Measurements from ENCODE around the gene PORCN. TPM values are rescaled to one million over a fixed set of nuclear protein-coding genes. Genes with fewer than 3 reads are reported as not detected.

PORCN gene
- total RNA-seq, 1 experiment from 2014 or later: 12.6 TPM

DNA sequence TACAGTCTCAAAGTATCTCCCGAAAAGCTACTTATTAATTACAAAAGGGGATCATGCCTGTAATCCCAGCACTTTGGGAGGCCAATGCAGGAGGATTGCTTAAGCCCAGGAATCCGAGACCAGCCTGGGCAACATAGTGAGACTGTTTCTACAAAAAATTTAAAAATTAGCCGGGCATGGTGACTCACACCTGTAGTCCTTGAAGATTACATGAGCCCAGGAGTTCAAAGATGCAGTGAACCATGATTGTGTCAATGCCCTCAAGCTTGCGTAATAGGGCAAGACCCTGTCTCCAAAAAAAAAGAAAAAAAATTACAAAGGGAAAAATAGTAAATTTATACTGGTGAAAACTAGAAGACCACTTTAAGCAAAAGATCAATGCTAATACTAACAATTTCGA is 3.3 kb upstream of the PORCN start:
- Histone ChIP-seq H2BK5ac (ENCODE audit: insufficient read length, low read length) (no peak overlapping the region), H4K20me1 (ENCODE audit: control insufficient read depth, insufficient read depth, insufficient read length) (no peaks in the 10 kb centered on the region), H4K5ac (ENCODE audit: insufficient read length, low read depth, low read length) (no peak overlapping the region), H3T11ph (ENCODE audit: low read length) (no peak overlapping the region), H3K4me1 (ENCODE audit: insufficient read depth, low read length) (no peaks in the 10 kb centered on the region), H2BK120ac (ENCODE audit: low read depth, low read length, poor library complexity, severe bottlenecking) (no peak overlapping the region), H3K79me2 (ENCODE audit: insufficient read depth, low read length) (no peaks in the 10 kb centered on the region), H2AK5ac (ENCODE audit: insufficient read length, low read length) (no peak overlapping the region), H3K27ac (ENCODE audit: insufficient read length, low read depth, low read length) (no peak overlapping the region), H3K56ac (ENCODE audit: insufficient read length, low read depth, low read length) (no peak overlapping the region), H3K9me3 (ENCODE audit: control insufficient read depth, low read depth, low read length) (peaks cover 26% of the 10 kb centered on the region), H3K18ac (ENCODE audit: insufficient read length, low read depth, low read length) (no peak overlapping the region), H3K4me2 (ENCODE audit: insufficient read depth, insufficient read length, low read length) (no peak overlapping the region), H3K79me1 (ENCODE audit: insufficient read depth, low read depth, low read length, poor library complexity, severe bottlenecking) (no peaks in the 10 kb centered on the region), H4K91ac (ENCODE audit: insufficient read length, low read depth, low read length) (no peak overlapping the region), H2BK20ac (ENCODE audit: low read depth, low read length, poor library complexity, severe bottlenecking) (no peak overlapping the region), H2BK15ac (ENCODE audit: low read depth, low read length) (no peak overlapping the region), H3K9ac (ENCODE audit: extremely low read depth, insufficient read length, low read length) (no peak overlapping the region), H3K14ac (ENCODE audit: insufficient read depth, low read length) (no peak overlapping the region), H3K23me2 (ENCODE audit: insufficient read length, low read depth, low read length, poor library complexity, severe bottlenecking) (peaks cover 5% of the 10 kb centered on the region), H3K4ac (ENCODE audit: low read depth, low read length) (no peak overlapping the region), H3K23ac (ENCODE audit: insufficient read length, low read depth, low read length) (no peak overlapping the region), H2AFZ (ENCODE audit: low read length) (no peak overlapping the region), H2BK12ac (ENCODE audit: insufficient read length, low read depth, low read length) (no peak overlapping the region), H4K8ac (replicated peaks; ENCODE audit: insufficient read length, low read depth, low read length) (no peak overlapping the region), H3K27me3 (ENCODE audit: insufficient read depth, low read length) (no peaks in the 10 kb centered on the region)
- Mint-ChIP-seq H3K4me3 (no peak overlapping the region), H3K9me3 (peaks cover 67 to 69% of the 10 kb centered on the region in 2 experiments), H3K27me3 (ENCODE audit: low read depth) (peaks cover 4% of the 10 kb centered on the region; the same call in 1 of the 2 replicates), H3K4me1 (peaks cover 3 to 8% of the 10 kb centered on the region in 2 experiments; a peak in 3 of 4 replicates), H3K36me3 (ENCODE audit: insufficient read depth in 1 of 3, low read depth in 3 of 3) (peaks cover 0 to 9% (median 5%) of the 10 kb centered on the region in 3 experiments; a peak in 5 of 7 replicates), H3K27ac (no peak overlapping the region)
- TF ChIP-seq CTCF (conservative IDR thresholded peaks at IDR 0.05): no peak
- no CpG with 5 or more reads among the region's 5 CpGs for WGBS (ENCODE audit: extremely low coverage, insufficient read length, low lambda C conversion rate)
- no peak for DNase-seq

All from H9 (cell line).